AG09309 (cell line): Measurements from ENCODE around the gene PPP1R12C.

Experiments
- DNase-seq: peaks from one replicate; pipeline ENCODE4 v3.0.0-alpha.2; 2010; ENCODE audit warnings: low read depth
- H3K4me3 ChIP-seq: 2 replicates; pipeline ENCODE4 v1.5.1; 2011; ENCODE audit warnings: mild to moderate bottlenecking, low read depth, low read length, moderate library complexity; ENCODE audit not compliant: control insufficient read depth
- TF ChIP-seq, protein P1 (sequence below): IDR thresholded peaks from 2 replicates; pipeline ENCODE4 v1.5.1; 2011; ENCODE audit warnings: mild to moderate bottlenecking, low read depth, low read length, inconsistent platforms; ENCODE audit not compliant: insufficient read depth, control insufficient read depth; ENCODE audit errors: missing control alignments

PPP1R12C gene

DNA sequence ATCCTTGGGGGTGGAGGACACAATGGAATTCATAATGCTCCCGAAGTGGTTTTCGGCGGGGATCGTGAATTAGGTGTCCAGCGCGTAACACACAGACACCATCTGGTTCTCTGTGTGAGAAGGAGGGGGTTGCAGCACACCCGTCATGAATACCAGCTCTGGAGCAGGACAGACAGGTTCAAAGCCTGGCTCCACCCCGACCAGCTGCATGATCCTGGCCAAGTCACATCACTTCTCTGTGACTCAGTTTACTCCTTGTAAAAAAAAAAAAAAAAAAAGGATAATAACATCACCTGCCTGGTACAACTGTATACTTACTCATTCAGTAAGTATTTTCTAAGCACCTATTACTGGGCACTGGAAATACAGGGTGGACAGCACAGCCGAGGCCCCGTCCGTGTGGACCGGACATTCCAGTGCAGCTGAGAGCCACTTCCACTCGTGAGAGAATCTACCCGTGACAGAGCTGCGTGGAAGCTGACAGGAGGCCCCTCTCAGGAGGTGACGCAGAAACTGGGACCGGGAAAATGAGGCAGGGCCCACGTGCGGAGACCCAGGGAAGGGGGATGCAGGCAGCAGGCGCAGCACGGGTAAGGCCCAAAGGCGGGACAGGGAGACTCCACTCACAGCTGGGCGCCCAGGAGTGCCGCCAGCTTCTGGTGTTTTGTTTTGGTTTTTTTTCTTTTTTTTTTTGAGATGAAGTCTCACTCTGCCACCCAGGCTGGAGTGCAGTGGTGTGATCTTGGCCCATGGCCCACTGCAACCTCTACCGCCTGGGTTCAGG lies 66.5 kb downstream of the PPP1R12C start:
- TF ChIP-seq, protein P1, sequence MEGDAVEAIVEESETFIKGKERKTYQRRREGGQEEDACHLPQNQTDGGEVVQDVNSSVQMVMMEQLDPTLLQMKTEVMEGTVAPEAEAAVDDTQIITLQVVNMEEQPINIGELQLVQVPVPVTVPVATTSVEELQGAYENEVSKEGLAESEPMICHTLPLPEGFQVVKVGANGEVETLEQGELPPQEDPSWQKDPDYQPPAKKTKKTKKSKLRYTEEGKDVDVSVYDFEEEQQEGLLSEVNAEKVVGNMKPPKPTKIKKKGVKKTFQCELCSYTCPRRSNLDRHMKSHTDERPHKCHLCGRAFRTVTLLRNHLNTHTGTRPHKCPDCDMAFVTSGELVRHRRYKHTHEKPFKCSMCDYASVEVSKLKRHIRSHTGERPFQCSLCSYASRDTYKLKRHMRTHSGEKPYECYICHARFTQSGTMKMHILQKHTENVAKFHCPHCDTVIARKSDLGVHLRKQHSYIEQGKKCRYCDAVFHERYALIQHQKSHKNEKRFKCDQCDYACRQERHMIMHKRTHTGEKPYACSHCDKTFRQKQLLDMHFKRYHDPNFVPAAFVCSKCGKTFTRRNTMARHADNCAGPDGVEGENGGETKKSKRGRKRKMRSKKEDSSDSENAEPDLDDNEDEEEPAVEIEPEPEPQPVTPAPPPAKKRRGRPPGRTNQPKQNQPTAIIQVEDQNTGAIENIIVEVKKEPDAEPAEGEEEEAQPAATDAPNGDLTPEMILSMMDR, result no peak
- DNase-seq, result no peak
- no peak overlapping the region for H3K4me3 ChIP-seq

DNA sequence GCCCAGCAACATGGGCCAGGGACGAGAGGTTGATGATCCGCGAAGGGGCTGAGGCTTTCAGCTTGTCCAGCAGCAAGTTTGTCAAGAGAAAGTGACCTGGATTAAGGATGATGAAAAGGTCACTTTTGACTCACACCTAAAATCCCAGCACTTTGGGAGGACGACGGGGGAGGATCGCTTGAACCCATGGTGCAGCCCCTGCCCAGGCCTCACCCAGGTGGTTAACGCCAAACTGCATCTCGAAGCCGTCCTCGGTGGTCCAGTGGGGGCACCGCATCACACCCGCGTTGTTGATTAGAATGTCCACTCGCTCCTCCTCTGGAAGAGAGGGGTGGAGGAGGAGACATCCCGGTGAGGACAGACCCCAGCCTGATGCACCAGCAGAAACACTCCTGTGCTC lies 69.0 kb downstream of the PPP1R12C start:
- H3K4me3 ChIP-seq, result no peak overlapping the region
- TF ChIP-seq, protein P1, result no peak
- no peak for DNase-seq

GRCh38 chr19:55047951-55048350 lies 69.5 kb downstream of the PPP1R12C start:
- no peak overlapping the region for H3K4me3 ChIP-seq
- no peak for DNase-seq
- TF ChIP-seq, protein P1, result no peak

GRCh38 chr19:55046975-55047622 lies 70.3 kb downstream of the PPP1R12C start:
- DNase-seq, result no peak
- no peak overlapping the region for H3K4me3 ChIP-seq
- TF ChIP-seq, protein P1, result no peak

- no peak for DNase-seq
- TF ChIP-seq, protein P1, result no peak
Observed at GRCh38 chr19:55044771-55045716, 72.4 kb downstream of the PPP1R12C start.

GRCh38 chr19:55044286-55044685 lies 73.2 kb downstream of the PPP1R12C start:
- TF ChIP-seq, protein P1, result no peak
- no peak for DNase-seq
- no peak overlapping the region for H3K4me3 ChIP-seq

More at GRCh38 chr19:55044771-55045716, 72.4 kb downstream of the PPP1R12C start:
- H3K4me3 ChIP-seq, result no peak overlapping the region
